ENCODE measurements around the gene CTU2.
"Not testable (repeated sequence)": the region's sequence is repeated elsewhere in the genome, so short reads cannot be mapped to it uniquely, and the experiment has no call there.

CTU2 gene

DNA sequence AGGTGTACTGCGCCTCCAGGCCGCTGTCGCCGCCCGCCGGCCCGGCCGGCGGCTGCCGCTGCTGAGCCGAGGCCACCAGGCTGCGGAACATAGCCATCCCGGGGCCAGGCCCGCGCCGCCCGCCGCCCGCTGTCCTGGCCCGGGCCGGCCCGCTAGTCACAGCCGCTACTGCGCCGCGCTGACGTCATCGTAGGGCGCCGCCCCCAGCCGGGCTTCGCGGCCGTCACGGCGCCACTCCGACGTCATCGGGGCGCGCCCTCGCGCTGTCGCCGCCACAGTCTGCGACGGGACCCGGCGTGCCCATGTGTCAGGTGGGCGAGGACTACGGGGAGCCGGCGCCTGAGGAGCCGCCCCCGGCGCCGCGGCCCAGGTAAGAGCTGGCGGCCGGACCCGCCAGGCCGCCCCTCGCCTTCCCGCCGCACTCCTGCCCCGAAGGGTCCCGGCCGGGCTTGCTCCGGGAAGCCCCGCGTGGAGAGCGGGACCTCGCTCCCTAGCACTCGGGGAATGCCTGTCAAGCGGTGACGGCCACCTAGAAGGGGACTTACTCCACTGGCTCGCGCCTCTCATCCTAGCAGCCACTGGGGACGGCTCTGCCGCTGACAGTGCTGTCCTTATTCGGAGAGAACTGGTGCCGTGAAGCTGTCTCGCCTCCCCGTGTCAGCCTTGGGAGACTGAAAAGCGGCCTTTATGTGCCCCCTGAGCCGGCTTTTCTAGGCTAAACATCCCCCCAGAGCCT is at the start of gene CTU2, which contains the start of gene RNF166:
CTU2 (plus strand) TSS at position 275 of the 736 bp plus-strand sequence; CDS start at position 303, 28 bp downstream.
RNF166 (minus strand) TSS at position 180 of the 736 bp plus-strand sequence; CDS start at position 97, 83 bp downstream.
- peak; percentile 76 for DNase-seq (ENCODE audit: low spot score)

DNA sequence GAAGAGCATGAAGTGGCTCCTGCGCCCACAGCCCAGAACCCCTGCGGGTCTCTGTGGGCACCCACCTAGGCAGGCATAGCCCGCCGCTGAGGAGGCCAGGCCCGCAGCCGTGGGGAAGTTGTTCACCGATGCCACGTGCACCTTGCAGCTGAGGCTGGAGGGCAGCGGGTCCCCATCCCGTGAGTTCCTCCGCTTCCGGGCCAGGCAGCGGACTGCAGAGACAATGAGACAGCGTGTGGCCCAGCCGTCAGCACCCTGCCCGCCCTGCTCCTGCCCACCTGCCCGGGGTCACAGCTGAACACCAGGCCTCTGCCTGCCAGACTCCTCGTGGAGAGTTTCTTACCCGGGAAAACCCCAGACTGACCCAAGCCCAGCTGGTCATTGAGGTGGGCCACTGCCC is 48.9 kb upstream of the CTU2 start:
- no peak for DNase-seq (ENCODE audit: low spot score)

DNA sequence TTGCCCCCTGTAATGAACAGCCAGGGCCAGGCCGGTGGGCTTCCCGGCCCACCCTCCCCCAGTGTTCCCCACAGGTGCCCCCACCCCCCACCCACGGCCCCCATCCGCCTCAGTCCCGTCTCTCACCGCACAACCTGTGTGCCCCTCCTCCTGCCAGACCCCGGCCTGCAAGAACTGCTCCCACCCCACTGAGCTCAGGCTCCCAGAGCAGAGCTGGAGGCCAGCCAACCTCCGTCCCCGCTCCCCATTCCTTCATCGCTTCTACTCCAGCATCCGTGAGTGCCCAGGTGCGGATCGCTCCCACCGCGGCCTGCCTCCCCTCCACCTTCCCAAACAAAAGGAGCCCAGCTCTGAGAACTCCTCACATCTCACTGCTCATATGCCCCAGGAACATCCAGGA is 47.6 kb upstream of the CTU2 start:
- no peak for DNase-seq (ENCODE audit: low spot score)

DNA sequence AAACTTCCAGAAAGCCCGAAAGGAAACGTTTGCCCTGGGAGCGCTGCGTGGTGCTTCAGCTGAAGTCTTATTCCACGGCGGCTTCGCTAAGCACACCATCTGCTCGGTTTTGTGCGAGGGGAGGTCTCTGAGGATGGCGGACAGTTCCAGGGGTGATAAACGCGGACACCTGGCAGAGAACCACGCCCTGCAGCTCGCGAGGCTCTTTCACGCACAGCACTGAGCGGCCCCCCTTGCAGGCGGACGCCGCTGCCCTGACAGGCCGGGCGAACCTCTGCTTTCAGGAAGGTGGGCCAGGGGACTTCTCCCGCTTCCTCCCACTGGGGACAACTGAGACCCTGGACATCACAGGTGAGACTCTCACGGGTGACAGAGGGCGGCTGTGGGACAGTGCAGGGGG is 47.1 kb upstream of the CTU2 start:
- DNase-seq (ENCODE audit: low spot score) = no peak

DNA sequence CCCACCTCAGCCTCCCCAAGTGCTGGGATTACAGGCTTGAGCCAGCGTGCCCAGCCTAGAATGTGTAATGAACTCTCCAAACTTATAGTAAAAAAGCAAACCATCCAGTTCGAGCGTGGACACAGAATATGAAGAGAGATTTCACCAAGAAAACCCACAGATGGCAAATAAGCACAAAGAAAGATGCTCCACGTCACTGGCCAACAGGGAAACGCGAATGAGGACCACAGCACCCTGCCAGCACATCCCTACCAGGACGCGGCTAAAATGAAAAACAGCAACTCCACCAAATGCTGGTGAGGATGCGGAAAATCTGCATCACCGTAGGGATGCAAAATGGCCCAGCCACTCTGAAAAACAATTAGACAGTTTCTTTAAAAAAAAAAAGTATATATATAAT is 44.8 kb upstream of the CTU2 start:
- no peak for DNase-seq (ENCODE audit: low spot score)

DNA sequence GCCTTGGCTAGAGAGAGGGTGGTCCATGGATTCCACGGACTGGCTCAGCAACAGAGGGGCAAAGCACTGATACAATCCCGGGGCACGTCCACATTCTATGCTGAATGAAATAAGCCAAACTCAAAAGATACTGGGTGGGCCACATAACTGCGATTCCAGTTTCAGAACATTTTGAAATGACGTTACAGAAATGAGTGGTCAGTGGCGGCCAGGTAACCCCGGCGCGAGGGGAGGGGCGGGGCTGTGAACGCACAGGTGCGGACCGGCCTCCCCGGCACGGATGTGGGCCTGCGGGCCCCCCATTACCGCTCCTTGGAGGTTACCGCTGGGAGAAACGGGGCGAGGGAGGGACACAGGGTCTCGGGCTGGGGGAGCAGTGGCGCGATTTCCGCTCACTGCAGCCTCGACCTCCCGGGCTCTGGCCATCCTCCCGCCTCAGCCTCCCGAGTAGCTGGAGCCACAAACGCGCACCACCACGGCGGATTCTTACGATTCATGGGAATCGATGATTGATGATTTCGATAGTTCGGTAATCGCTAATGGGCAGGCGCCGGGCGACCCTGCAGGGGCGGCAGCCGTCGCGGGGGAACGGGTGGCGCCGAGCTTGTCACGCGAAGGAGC is 44.0 kb upstream of the CTU2 start:
- DNase-seq (ENCODE audit: low spot score) = no peak

DNA sequence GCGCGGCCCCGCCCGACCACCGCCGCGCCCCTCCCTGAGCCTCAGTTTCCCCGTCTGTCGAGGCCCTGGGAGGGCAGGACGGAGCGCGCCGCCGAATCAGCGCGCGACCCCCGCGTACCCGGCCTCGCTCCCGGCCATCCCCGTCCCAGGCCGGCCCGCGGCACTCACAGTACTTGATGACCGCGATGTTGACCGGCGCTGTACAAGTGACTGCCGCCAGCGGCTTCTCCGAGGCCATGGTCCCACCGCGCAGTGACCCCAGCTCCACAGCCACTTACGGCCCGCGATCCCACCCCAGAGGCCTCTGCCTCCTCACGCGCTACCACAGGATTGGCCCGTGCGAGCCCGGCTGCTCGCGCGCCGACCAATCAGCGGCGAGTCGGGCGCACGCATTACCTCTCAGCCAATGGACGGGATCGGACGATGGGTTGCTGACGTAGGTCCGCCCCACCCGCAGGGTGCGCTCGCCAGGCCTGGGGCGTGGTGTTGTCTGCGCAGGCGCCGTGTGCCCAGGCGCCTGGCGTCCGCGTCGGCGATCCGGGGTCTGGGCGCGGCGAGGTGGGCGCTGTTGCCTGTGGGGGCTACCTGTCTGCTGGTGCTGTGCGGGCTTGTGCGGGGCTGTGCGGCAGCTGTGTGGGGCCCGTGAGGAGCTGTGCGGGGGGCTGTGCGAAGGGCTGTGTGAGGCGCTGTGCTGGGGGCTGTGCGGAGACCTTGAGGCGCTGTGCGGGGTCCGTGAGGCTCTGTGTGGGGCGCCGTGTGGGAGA is 43.3 kb upstream of the CTU2 start, which contains the start of gene MVD:
MVD (minus strand) TSS at position 249 of the 764 bp plus-strand sequence; CDS start at position 238, 11 bp downstream.
- DNase-seq (ENCODE audit: low spot score) = peak; percentile 92

DNA sequence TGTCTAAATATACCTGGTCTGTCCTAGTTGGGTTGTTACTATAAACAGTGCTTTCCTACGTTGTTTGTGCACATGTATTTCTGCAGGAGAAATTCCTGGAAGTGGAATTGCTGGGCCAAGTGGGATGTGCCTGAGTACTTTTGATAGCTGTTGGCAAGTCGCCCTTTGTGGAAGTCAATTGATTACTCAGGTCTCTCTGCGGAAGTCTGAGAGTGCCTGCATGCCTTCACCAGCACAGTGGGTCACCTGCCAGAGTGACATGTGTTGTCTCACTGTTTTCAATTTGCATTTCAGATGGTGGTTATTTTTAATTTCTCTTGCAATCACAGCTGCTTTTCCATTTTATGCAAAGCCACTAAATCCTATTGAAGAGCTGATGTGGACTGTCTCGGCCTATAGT is 41.2 kb upstream of the CTU2 start:
- no peak for DNase-seq (ENCODE audit: low spot score)

DNA sequence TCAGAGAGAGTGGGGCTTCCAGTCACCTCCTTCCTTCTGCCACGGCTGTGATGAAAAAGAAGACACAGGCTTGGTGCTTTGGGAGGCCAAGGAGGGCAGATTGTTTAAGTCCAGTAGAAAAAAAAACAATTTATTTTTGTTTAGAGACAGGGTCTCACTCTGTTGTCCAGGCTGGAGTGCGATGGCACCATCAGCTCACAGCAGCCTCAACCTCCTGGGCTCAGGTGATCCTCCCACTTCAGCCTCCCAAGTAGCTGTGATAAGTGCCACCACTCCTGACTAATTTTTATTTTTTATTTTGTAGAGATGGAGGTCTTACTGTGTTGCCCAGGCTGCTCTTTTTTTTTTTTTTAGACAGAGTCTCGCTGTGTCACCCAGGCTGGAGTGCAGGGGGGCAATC is 40.7 kb upstream of the CTU2 start:
- no peak for DNase-seq (ENCODE audit: low spot score)

DNA sequence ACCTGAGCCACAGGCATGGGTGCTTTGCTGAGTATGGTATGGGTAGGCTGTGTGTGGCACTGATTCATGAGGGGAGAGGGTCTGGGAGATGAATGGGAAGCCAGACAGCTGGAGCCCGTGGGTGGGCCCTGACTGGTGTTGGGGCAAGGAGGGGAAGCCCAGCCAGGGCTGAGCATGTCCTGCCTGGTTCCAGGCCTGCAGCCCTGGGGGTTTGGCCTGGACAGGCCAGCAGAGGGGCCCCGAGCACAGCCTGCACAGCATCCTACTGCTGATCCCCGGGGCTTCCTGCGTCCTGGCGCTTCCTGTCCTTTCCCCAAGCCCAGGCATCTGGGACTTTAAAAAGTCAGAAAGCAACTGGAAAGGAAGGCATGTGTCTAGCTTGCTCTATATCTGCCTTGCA is 38.8 kb upstream of the CTU2 start:
- no peak for DNase-seq (ENCODE audit: low spot score)

DNA sequence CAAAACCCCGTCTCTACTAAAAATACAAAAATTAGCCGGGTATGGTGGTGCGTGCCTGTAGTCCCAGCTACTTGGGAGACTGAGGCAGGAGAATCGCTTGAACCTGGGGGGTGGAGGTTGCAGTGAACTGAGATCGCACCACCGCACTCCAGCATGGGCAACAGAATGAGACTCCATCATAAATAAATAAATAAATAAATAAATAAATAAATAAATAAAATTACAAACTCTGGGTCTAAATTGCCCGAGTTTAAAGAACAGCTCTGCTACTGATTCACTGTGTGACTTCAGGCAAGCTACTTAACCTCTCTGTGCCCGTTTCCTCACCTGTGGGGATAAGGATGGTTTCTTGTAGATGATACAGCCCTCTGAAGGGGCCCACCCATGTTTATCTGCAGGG is 36.8 kb upstream of the CTU2 start:
- not testable (repeated sequence) for DNase-seq (ENCODE audit: low spot score)

DNA sequence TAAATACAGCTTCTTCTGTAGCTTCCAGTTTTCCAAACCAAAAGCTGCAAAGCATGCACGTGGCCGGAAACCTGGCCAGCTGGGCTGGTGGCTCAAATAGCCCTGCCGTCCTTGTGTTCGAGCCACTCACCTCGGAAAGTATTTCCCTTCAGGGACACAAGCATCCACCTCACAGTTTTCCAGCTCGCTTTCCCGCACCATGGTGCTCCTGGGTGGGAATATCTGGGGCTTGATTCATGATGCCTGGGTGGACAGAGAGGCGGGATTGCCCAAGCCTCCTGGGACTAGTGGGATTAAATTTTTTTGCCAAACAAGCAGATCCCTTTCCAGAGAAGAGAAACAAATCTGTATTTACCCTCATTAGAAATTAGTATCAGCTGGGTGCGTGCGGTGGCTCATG is 36.3 kb upstream of the CTU2 start:
- no peak for DNase-seq (ENCODE audit: low spot score)

DNA sequence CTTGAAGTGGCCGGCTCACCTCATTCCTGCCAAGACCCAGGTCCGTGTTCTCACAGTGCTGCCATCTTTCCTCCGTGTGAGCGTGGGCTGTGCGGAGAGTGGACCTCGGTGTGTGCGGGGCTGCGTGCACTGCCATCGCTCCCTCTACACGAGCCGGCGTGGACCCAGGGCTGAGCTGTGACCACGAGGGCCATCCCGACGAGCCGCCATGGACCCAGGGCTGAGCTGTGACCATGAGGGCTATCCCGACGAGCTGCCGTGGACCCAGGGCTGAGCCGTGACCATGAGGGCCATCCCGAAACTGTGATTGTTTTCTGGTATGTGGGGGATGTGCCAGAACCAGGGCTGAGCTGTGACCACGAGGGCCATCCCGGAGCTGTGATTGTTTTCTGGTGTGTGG is 34.5 kb upstream of the CTU2 start:
- no peak for DNase-seq (ENCODE audit: low spot score)

DNA sequence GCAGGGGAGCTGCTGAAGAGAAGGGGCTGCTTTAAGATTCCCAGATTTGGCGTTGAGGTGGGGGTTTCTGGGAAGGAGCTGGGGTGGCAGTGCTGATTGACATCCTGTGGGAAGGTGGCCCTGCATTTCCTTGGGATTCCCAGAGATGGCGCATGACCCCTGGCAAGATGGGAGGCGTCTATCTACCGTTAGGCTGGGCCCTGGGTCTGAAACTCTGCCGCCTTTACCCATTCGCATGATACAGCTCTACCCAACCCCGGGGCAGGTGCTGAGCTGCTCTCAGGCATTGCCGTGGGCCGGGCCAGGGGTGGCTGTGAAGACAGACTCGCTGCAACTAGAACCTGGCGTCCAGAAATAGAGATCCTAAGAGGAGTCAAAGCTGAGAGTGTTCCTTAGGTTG is 33.5 kb upstream of the CTU2 start:
- DNase-seq (ENCODE audit: low spot score) = no peak

DNA sequence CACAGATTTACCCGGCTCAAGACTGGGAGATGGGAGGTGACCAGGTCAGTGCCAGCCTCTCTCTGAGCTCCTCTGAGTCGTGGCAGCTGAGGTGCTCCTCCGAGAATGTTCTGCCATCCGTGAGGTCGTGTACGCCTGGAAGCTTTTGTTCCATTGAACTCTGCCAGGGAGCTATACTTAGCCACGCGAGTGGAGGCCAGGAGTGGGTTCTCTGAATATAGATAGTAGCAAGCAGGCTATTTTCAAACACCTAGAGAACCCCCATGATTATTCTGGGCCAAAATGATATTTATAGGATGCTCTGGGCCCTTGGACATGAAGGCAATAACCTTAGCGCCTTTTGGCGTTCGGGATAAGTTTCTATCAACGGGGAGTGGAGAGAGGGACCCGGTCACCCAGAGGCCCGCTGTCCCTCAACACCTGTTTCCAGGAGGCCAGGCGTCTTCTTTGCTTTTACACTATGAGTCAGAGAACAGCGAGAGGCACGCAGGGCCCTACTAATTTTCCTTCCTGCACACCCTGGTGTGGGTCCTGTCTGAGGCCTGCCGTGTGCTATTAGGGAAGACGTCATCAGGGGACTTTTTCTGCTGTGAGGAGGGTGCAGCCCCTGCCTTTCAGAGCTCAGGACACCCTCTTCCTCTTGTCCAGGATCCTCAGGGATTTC is 32.5 kb upstream of the CTU2 start:
- DNase-seq (ENCODE audit: low spot score) = no peak

DNA sequence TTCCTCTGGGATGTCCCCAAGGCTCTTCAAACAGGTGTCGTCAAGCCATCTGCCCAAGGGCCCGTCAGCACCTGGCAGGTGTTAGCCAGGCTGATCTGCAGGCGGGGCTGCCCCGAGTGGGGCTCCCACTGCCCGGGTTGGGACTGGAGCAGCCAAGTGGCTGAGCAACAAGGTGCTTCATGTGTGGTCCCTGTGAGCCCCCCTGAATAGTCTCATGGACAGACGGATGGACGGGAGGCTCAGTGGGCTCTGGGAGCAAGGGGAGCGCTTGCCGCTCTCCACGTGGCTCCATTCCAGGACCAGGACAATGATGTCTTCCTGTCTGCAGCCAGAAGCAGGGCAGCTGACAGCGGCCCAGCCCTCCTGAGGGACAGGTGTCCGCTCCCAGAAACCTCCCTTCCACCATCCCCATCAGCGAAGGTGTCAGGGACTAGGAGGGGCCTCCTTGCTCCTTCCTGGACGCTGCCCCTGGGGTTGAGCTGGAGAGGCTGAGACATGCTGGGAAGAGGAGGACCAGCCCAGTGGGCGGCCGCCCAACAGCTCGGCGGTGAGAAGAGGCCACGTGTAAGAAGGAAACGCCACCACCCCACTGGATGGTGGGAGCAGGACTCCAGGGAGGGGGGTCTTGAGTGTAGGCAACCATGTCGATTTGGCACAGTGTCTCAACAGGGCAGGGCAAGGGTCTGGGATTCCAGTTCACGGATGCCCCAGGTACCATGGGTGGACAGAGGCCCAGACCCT is 29.6 kb upstream of the CTU2 start:
- DNase-seq (ENCODE audit: low spot score) = no peak

DNA sequence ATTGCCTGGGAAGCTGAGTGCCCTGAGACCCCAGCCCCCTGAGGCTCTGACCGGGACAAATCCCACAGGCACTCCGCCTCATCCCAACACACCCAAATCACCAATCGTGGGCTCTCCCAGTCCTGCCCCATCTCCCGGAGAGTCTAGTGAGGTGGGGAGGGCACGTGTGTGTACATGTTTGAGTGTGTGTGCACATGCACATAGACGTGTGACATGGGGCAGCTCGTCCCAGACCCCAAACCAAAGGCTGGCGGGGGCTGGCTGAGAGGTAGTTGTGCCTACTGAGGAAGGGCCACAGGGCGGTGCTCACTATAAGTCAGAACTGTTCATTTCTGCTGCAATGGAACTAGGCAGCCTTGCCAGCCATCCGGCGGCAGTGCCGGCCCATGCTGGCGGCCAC is 28.6 kb upstream of the CTU2 start:
- DNase-seq (ENCODE audit: low spot score) = no peak

DNA sequence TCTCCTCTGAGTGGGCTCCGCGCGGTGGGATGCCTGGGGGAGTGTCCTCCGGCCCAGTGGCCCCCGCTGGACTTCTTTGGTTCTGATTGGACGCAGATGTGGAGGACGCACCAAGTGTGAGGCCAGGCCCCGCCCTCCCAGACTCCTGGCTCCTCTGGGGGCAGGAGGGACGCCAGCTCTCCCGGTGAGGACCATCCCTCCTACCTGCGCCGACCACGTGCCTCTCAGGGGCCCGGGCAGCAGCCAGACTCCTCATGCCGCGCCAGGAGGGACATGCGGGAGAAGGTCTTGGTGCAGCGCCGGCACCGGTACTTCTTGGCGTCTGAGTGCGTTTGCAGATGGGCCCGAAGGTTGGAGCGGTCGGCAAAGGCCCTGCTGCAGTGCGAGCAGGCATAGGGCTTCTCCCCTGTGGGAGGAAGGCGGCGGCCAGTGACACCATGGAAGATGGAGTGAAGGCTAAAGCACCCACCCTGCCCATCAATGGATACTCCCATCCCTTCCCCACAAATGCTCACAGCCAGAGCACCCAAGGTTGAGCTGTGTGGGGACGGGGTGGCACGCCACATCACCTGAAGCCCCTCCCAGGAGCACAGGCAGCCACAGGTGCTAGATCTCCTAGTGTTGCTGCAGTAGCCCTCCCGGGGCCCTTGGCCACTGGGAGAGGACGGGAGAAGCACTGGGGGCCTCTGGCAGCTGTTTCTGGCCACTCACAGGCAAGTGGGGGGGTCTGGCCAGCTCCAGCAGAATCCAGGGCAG is 27.9 kb upstream of the CTU2 start:
- no peak for DNase-seq (ENCODE audit: low spot score)

DNA sequence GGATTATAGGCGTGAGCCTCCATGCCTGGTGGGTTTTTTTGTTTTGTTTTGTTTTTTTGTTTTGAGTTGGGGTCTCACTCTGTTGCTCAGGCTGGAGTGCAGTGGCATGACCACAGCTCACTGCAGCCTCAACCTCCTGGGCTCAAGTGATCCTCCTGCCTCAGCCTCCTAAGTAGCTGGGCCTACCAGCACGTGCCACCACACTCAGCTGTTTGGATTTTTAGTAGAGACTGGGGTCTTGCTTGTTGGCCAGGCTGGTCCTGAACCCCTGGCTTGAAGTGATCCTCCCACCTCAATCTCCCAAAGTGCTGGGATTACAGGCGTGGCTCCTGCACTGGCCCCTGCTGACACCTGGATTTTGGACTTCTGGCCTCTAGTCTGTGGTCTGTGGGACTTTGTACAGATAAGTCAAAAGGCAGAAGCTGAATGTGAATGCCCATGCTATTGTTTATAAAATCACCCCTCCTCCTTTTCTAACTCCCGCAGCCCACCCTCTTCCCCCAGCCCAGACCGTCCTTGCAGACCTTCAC is 25.7 kb upstream of the CTU2 start:
- no peak for DNase-seq (ENCODE audit: low spot score)

DNA sequence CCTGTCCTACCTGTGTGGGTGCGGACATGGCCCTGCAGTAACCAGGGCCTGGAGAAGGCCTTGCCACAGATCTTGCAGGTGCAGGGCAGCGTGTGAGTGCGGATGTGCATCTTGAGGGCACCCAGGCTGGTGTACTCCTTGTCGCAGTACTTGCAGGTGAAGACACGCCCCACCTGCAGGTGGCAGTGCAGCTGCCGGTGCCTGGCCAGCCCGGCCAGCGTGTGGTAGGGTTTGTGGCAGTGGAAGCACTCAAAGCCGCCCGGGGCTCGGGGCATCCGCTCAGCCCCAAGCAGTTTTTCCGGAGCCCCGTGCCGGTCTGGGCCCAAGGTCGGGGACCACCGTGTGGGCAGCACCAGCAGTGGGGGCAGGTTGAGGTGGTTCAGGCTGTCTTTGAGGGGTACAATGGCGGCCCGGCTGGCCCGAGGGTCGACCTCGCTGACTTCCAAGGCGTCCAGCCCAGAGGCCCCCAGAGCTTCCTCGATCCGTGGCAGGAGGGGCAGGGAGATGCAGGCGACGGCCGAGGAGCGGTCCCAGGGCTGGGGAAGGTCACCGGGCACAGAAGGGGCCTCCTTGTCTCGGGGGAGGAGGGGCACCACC is 25.1 kb upstream of the CTU2 start:
- no peak for DNase-seq (ENCODE audit: low spot score)
